GM19372 (cell line): Measurements from ENCODE around the gene ADAMTS14.
"Not testable (repeated sequence)": the region's sequence is repeated elsewhere in the genome, so short reads cannot be mapped to it uniquely, and the experiment has no call there.

Experiments
- ATAC-seq: cut with Tn5 transposase; IDR thresholded peaks from one replicate; pipeline ENCODE4 v1.9.1; 2021; ENCODE audit warnings: mild to moderate bottlenecking, low read depth, moderate library complexity; ENCODE audit not compliant: unreplicated experiment

Gene ADAMTS14

DNA sequence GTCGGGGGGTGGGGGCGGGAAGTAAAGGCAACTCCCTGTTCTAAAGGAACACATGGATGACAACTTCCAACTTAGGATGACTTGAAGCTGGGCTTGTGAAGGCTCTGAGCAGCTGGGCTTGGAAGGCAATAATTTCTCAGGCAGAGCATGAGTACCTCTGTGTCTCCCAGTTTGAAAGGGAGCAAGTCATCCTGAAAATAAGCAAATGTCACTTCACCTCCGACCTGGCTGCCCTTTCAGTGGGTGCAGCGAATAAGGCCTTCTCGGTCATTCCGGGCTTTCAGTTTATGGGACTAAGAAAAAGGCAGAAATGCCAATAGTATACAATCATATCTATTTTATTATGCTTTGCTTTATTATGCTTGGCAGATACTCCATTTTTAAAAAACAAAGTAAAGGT lies 15.3 kb upstream of the ADAMTS14 start:
- ATAC-seq = no peak

DNA sequence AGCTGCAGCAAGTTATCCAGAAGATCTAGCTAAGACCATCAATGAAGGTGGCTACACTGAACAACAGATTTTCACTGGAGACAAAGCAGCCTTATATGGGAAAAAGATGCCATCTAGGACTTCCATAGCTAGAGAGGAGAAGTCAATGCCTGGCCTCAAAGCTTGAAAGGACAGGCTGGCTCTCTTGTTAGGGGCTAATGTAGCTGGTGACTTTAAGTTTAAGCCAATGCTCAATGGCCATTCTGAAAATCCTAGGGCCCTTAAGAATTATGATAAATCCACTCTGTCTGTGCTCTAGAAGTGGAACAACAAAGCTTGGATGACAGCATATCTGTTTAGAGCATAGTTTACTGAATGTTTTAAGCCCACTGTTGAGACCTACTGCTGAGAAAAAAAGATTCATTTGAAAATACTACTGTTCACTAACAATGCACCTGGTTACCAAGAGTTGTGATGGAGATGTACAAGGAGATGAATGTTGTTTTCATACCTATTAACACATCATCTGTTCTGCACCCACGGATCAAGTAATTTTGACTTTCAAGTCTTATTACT lies 13.6 kb upstream of the ADAMTS14 start:
- ATAC-seq = no peak

DNA sequence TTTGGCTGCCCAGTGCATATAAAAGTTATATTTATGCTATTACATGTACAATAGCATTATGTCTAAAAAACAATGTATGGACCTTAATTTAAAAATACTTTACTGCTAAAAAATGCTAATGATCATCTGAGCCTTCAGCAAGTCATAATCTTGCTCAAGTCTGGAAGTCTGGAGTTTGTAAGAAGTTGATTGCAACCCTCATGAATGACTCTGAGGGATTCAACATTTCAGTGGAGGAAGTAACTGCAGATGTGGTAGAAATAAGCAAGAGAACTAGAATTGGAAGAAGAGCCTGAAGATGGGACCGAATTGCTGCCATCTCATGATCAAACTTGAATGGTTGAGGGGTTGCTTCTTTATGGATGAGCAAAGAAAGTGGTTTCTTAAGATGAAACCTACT lies 13.0 kb upstream of the ADAMTS14 start:
- ATAC-seq = no peak

DNA sequence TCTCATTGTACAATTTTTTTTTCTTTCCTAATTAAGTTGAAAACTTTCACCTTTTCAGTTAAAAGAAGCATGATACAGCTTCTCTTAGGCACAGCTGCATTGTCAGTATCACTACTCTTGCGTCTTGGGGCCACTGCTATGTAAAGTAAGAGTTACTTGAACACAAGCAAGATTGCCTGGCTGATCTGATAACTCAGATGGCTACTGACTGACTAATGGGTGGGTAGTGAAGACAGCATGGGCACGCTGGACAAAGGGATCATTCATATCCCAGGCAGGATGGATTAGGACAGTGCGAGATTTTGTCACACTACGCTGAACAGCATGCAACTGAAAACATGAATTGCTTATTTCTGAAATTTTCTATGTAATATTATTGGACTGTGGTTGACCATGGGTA lies 11.6 kb upstream of the ADAMTS14 start:
- ATAC-seq = no peak

DNA sequence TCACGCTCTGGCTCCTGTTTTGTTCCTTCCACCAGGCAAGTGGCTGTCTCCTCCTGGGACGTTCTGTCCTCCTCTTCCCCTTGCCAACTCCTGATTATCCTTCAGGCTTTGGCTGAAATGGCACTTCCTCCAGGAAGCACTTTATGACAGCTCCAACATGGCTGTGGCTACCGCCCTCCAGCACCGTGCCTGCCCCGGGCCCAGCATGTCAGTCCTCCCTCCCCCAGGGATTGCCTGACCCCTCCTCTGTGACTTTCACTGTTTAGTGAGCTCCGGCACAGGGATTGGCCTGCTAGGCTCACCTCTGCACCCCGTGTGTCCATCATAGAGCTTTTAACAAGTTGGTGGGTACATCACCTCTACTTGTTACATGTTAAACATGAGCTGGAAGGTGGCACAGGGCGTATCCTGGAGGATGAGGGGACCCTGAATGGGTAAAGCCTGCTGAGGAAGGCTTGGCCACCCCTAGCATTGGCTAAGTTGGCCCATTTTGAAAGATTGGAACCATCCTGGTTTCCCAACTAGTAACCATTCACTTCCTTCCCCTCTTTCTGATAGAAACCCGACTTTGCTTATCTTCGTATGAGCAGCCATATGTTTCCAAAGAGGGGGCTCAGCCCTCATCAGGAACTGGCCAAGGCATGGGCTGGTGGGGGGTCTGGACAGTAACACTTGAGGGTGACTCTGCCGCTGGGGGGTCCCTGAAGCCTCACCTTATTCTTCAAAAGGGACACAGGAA lies 10.5 kb upstream of the ADAMTS14 start:
- no peak for ATAC-seq

DNA sequence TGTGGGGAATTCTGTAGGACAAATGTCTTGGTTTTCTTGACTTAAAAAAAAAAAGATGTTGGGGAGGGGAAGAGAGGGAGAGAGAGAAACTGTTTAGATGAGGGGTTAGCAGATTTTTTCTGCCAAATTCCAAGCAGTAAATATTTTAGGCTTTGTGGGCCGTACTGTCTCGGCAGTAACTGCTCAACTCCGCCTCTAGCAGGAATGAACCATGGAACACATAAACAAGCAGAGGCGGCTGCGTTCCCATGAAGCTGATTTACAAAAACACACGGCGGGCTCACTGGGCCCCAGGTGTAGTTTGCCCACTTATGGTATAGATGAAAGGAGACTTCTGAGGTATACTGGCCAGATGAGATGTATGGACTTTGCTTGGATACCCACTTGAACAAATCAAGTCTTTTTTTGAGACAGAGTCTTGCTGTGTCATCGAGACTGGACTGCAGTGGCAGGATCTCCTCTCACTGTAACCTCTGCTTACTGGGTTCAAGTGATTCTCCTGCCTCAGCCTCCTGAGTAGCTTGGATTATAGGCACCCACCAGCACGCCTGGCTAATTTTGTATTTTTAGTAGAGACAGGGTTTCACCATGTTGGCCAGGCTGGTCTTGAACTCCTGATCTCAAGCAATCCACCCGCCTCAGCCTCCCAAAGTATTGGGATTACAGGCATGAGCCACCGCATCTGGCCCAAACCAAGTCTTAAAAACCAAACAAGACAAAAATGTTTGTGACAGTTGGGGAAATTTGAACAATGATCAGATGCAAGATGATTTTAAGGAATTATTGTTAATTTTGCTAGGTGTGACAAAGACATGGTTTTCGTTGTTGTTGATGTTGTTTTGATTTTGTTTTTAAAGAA lies 9.7 kb upstream of the ADAMTS14 start:
- no peak for ATAC-seq

DNA sequence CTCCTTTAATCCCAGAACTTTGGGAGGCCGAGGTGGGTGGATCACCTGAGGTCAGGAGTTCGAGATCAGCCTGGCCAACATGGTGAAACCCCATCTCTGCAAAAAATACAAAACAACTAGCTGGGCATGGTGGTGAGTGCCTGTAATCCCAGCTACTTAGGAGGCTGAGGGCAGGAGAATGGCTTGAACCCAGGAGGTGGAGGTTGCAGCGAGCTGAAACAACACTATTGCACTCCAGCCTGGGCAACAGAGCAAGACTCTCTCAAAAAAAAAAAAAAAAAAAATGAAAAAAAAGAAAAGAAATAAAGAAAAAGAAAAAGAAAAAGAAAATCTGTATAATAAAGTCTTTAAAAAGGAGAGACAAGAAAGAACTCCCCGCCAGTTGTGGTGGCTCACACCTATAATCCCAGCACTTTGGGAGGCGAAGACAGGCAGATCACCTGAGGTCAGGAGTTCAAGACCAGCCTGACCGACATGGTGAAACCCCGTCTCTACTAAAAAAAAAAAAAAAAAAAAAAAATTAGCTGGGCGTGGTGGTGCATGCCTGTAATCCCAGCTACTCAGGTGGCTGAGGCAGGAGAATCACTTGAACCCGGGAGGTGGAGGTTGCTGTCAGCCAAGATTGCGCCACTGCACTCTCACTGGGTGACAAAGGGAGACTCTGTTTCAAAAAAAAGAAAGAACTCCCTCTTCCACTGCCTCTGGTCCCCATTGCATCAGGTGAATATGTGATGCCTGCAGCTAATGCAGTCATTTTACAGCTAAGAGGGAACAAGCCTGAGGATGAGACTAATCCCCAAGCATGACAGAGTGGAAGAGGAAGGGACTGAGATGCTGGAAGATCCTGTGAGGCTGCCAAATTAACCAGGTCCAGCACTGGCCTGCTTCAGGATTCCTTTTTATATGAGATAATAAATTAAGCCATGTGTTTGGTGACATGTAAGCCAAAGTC lies 8.6 kb upstream of the ADAMTS14 start:
- not testable (repeated sequence) for ATAC-seq

DNA sequence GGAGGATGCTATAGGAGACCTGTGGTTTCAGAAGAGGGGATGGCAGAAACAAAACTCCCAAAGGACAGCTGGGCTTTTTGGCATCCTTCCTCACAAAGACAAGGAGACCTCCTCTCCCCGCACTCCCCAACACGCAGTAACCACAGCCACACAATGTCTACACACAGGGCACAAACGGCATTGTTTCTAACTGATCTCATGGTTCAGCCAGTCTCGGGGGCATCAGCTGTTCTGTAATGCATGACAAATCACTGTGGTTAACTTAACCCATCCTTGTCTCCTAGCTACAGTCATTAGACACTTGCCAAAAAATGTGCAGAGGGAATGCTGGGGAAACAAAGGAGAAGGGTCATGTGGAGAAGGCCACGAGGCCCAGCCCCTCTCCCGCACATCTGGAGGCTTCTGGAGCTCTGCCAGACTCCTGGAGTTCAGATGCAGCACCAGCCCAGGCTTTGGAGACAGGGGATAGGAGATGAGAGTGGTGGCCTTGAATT lies 7.6 kb upstream of the ADAMTS14 start:
- ATAC-seq = no peak

DNA sequence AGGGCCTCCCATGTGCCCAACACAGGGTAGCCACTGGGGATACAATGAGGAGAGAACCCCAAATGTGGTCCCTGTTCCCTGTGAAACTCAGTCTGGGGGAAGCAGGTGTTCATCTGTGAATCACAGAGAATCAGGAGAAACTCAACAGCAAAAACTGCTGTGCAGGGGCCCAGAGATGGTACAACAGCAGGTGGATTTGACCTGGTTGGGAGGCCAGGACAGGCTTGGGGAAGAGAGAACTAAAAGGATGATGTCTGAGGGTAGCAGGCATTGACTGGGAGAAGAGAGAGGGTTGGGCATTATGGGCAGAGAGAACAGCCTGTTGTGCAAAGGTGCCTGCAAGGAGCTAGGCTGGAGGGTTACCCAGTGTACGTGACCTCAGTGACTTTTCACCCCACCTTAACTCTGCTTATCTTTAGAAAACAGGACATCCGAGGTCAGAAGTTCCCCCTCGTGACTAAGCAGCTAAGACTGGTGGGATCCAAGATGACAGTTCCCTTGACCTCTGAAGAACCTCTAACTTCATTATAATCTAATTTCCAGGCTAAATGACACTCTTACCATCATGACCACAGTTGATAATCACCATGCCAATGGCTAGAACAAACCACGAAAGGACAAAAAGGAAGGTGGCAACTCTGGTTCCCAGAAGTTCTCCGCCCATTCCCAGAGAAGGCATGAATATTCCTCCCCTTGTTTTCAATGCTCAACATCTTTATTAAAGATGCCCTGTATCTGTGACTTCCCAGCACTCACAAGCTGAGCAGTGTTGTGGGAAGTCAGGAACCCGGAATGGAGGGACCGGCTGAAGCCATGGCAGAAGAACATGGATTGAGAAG lies 5.1 kb upstream of the ADAMTS14 start:
- ATAC-seq = no peak

DNA sequence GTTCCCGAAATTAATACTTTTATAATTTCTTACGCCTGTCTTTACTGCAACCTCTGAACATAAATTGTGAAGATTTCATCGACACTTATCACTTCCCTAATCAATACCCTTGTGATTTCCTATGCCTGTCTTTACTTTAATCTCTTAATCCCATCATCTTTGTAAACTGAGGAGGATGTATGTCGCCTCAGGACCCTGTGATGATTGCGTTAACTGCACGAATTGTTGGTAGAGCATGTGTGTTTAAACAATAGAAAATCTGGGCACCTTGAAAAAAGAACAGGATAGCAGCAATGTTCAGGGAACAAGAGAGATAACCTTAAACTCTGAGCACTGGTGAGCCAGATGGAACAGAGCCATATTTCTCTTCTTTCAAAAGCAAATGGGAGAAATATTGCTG lies 4.5 kb upstream of the ADAMTS14 start:
- ATAC-seq = not testable (repeated sequence)

DNA sequence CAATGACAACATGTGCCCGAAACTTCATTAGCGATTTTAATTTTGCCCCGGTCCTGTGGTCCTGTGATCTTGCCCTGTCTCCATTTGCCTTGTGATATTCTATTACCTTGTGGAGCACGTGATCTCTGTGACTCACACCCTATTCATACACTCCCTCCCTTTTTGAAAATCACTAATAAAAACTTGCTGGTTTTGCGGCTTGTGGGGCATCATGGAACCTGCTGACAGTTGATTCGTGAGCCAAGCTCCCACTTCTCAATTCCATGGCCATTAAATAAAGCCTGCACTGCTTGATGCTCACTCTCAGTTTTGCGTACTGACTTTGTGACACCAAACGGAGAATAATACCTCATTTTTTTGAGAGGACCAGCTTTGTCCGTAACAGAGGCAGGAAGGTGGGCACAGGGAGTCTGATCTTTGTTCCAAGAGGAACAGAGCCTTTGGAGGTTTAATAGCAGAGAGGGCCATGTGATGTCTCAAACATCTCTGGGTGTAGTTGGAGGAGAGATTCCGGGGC lies 3.8 kb upstream of the ADAMTS14 start:
- no peak for ATAC-seq

DNA sequence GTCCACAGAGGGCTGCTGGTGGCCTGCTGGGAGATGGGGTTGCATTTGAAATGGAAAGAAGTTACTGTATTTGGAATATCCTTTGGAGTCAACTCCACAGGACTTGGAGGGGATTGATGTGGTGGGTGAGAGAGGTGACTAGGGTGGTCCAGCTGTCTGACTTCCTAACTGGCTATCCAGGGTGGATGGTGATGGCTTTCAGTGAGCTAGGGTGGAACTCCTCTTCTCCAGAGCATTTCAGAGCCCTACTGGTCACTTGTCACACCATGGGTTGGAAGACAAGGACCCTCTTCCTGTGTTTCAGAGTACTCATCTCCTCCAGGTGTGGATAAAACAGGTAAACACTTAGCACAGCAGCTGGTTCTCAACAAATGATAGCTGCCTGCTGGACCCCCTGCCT lies 3.3 kb upstream of the ADAMTS14 start:
- no peak for ATAC-seq

DNA sequence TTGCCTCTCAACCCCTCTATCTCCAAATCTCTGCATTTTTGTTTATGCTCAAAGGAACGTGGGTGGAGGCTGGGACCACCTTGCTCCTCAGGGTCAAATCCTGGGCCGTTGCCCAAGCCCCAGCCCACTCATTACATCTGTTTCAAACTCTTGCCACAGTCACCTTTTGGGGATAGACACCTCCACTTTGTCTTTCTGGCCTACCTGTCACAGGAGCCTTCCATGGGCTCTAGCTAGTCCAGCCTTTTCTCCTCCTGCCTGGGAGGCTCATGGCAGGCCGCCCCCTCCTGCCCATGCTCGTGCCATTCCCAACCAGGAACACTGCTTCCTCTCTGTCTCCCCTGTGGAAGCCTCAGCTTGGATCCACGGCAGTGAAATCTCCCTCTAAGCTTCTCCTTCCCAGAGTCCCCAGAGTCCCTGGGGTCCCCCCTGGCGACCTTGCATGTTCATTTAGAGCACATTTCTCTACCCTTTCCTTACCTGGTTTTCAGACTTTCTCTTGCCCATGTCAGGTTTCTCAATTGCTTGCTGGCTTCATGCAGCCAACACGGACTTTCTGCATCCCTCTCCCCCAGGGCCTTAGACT lies 2.5 kb upstream of the ADAMTS14 start:
- ATAC-seq = no peak

DNA sequence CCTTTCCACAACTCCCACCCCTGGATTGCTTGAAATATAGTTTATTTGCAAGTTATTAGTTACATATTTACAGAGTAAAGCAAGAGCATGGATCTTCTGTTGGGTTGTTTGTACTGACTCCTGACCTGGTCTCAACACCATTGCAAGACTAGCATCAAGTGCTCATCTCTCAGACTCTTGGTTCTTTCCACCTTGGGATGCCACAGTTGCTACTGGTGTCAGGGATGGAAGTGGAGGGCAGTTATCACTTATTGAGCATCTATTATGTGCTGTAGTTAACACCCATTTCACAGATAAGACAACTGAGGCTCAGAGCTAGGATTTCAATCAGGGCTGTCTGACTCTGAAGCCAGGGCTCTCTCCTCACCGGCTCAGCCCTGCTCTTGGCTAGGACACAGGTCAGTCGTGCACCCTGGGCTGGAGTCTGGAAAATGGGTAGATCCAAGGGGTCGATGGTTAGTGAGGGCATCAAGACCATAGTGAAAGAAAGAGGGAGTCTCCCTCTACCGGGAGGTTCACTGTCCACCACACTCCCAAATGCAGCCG lies 614 bp upstream of the ADAMTS14 start:
- ATAC-seq = no peak

DNA sequence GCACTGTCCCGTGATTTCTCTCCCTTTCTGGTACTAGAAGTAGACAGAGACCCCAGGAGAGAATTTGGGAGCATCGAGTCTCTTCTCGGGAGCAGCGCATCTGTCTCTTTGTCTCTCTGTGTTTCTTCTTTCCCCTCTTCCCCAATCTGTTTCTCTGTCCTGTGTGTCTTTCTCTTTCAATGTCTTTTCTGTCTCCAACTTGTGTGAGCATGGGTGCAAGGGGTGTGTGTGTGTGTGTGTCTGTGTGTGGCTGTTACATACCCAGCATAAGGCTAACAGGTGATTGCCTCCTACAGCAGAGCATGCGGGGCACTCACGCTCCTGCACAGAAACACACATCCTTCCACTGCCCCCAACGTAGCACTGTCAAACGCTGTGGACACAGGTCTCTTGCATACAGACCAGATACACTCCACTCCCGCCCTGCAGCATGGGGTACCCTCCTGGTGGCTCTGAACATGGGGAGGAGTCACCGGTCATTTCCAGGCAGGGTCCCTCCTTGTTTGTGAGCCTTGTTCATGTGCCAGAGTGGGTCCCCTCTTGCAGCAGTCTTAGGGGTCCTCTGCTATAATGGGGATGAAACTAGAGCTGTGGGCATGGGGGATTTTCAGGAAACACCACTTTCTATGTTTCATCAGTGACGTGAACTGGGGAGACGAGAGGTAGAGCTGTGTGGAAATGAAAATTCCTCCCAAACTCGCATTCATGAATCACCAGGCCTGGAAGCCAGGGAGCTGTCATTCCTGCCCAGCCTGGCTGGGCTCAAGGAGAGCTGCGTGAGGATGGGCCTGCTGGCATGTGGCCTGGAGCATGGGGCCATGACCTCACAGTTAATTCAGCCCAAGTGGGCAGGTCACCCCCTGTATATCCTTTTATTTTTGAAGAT lies 980 bp downstream of the ADAMTS14 start:
- ATAC-seq = no peak

DNA sequence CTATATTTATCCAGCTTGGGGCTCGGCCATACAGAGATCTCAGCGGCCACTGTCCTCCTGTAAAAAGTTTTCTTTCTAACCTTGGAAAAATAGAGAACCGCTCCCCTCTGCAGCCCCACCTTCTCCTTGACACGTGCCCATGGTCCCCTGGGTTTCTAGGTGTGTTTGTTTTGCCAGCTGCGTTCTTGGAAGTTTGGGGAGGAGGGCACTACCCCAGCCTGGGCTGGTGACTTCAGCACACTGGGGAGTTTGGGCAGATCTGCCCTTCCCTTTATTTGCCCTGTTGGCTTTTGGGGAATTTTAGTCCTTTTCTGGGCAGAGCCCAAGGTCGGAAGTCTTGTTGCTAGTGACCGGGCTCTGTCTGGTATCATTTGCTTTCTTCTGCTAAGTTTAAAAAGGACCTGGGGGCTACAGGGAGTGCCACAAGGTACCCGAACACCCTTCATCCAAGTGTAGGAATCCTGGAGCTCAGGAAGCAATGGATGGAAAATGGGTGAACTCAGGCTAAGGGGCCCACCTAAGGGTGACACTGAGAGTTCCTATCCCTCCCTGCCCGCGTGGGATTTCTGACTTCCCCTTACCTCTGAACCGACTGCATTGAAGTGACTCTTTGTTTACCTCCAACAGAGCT lies 1.7 kb downstream of the ADAMTS14 start:
- no peak for ATAC-seq
